HepG2 (cell line): ENCODE measurements around the gene MAFB. TPM values are rescaled to one million over a fixed set of nuclear protein-coding genes. Genes with fewer than 3 reads are reported as not detected.

Experiments used
- ATAC-seq: fragments of 200-7000 bp; cut with Tn5 transposase; 3 replicates; pipeline ENCODE4 v1.9.1; 2020; ENCODE audit warnings: mild to moderate bottlenecking, moderate library complexity
- BruUV-seq: library from RNA; stranded (reverse); fragments of 400-500 nt; replicated peaks from 2 replicates; lab custom pipeline; 2021; lab: Mats Ljungman, UMichigan
- CTCF ChIA-PET: fragments of 300-600 bp; formaldehyde crosslinking; extraction: SDS; loops from one replicate; lab custom pipeline; 2021; ENCODE audit warnings: low total read pairs, inconsistent platforms, low intra/inter-chr PET ratio; lab: Yijun Ruan, JAX
- POLR2A ChIA-PET: fragments of 350-600 bp; sonication (Branson Sonifier 250); formaldehyde crosslinking; loops from one replicate; lab custom pipeline; 2020; ENCODE audit warnings: antibody characterized with exemption, inconsistent platforms; lab: Yijun Ruan, JAX
- DNase-seq: peaks from one replicate; pipeline ENCODE4 v3.0.0-alpha.2; 2015; ENCODE audit warnings: low spot score
- FAIRE-seq: peaks from 3 replicates; lab custom pipeline; 2011; peaks lifted over from hg19 to GRCh38; lab: Jason Lieb, UNC
- H2AFZ ChIP-seq: one replicate; pipeline ENCODE4 v1.6.1; 2011; ENCODE audit warnings: low read length, inconsistent platforms
- H3K27ac ChIP-seq: fragments of 300-600 bp; 3 replicates; pipeline ENCODE4 v1.8.0; 2011; ENCODE audit warnings: mixed run types, mild to moderate bottlenecking, mixed read lengths, low read length, inconsistent platforms; ENCODE audit not compliant: insufficient read depth; ENCODE audit errors: extremely low read length
- H3K27me3 ChIP-seq, 2 experiments: fragments of 200-600 bp in 1 of 2; 2 replicates in 1 of 2; 3 replicates in 1 of 2; pipeline versions ENCODE4 v1.6.0 to v1.8.0; 2011; ENCODE audit warnings: low read length in 2 of 2, mild to moderate bottlenecking in 2 of 2, moderate library complexity in 2 of 2, inconsistent platforms in 1 of 2; ENCODE audit not compliant: insufficient read depth in 2 of 2, control insufficient read depth in 1 of 2
- H3K36me3 ChIP-seq, 2 experiments: fragments of 200-600 bp in 1 of 2; replicated peaks in 1 of 2; 2 replicates in 1 of 2; 3 replicates in 1 of 2; pipeline versions ENCODE4 v1.5.1 to v1.8.0; 2011; ENCODE audit warnings: low read length in 2 of 2, inconsistent platforms in 1 of 2; ENCODE audit not compliant: insufficient read depth in 2 of 2, control insufficient read depth in 1 of 2
- H3K4me1 ChIP-seq: 2 replicates; pipeline ENCODE4 v1.5.1; 2012; ENCODE audit warnings: low read length, inconsistent platforms; ENCODE audit not compliant: insufficient read depth
- H3K4me2 ChIP-seq: 2 replicates; pipeline ENCODE4 v1.6.0; 2011; ENCODE audit warnings: low read depth, low read length, inconsistent platforms
- H3K4me3 ChIP-seq, 3 experiments: fragments of 200-600 bp in 1 of 3; sonication (generic), shearing (Covaris generic) in 1 of 3; replicated peaks in 1 of 3; 2 replicates each; pipeline ENCODE4 v1.5.1; 2011 to 2016; ENCODE audit warnings: low read length in 3 of 3, inconsistent platforms in 2 of 3, low read depth in 2 of 3, mild to moderate bottlenecking in 2 of 3, control low read depth in 1 of 3, mixed read lengths in 1 of 3; ENCODE audit not compliant: insufficient read depth in 1 of 3
- H3K79me2 ChIP-seq: one replicate; pipeline ENCODE4 v1.6.1; 2011; ENCODE audit warnings: low read length, inconsistent platforms; ENCODE audit not compliant: insufficient read depth
- H3K9ac ChIP-seq: 2 replicates; pipeline ENCODE4 v1.6.0; 2011; ENCODE audit warnings: mild to moderate bottlenecking, low read depth, low read length, inconsistent platforms; ENCODE audit not compliant: insufficient read depth
- H3K9me3 ChIP-seq: 2 replicates; pipeline ENCODE4 v1.5.1; 2012; ENCODE audit warnings: mild to moderate bottlenecking, low read length
- H4K20me1 ChIP-seq: 2 replicates; pipeline ENCODE4 v1.6.0; 2011; ENCODE audit warnings: inconsistent platforms, mild to moderate bottlenecking, low read length, moderate library complexity; ENCODE audit not compliant: insufficient read depth
- ATF7-NPFF ChIP-seq: sonication (generic); formaldehyde crosslinking; IDR thresholded peaks from 2 replicates; pipeline ENCODE4 v1.8.1; 2023; ENCODE audit warnings: mild to moderate bottlenecking, low read depth, missing genetic modification reagents, moderate library complexity
- MYC ChIP-seq: sonication (generic); formaldehyde crosslinking; IDR thresholded peaks from 2 replicates; pipeline ENCODE4 v1.9.0; 2021; ENCODE audit warnings: missing genetic modification reagents, borderline replicate concordance
- RELA ChIP-seq: sonication (generic); formaldehyde crosslinking; IDR thresholded peaks from 2 replicates; pipeline ENCODE4 v1.4.0; 2020; ENCODE audit warnings: missing genetic modification reagents
- RNF2 ChIP-seq: fragments of 450-650 bp; conservative IDR thresholded peaks from 2 replicates; pipeline ENCODE4 v1.6.1; 2016; ENCODE audit warnings: low read depth
- TBP ChIP-seq: sonication (generic); formaldehyde crosslinking; IDR thresholded peaks from 2 replicates; pipeline ENCODE4 v1.5.0; 2020; ENCODE audit warnings: missing genetic modification reagents
- ZNF549 ChIP-seq: sonication (generic); formaldehyde crosslinking; IDR thresholded peaks from 2 replicates; pipeline ENCODE4 v1.5.0; 2020; ENCODE audit warnings: missing genetic modification reagents
- WGBS: methylation state at CpG from one replicate; pipeline ENCODE4 v1.1.6; 2017; ENCODE audit warnings: low lambda C conversion rate; 5-methylcytosine and 5-hydroxymethylcytosine counted together
- in situ Hi-C: cut with HindIII; loops from 2 replicates; pipeline ENCODE4 v1.10.0; 2017; ENCODE audit warnings: low pct_unique_long_range_greater_than_20kb; ENCODE audit not compliant: extremely low pct_ligation_motif_present
- intact Hi-C: fragments of 100-400 bp; cut with micrococcal nuclease; formaldehyde crosslinking; loops from one replicate; pipeline ENCODE4 v1.10.0; 2022; ENCODE audit not compliant: unreplicated experiment
- polyA plus RNA-seq, 8 experiments: library from polyadenylated mRNA; depleted of rRNA in 3 of 8; stranded (reverse) in 7 of 8; unstranded in 1 of 8; fragments of >200 nt; fragmentation: Illumina TruSeq in 4 of 8; extraction: Trizol in 4 of 8; gene quantifications; 2 replicates each; pipeline versions ENCODE4 v1.2.1 to v1.2.3, GENCODE V29; 2011 to 2016; ENCODE audit warnings: low read depth in 4 of 8, missing spikeins in 1 of 8, mixed read lengths in 1 of 8; ENCODE audit not compliant: insufficient read depth in 1 of 8
- total RNA-seq, 5 experiments: library from RNA; depleted of rRNA; stranded (reverse); fragments of >200 nt; fragmentation: Illumina TruSeq; extraction: Trizol; gene quantifications; 2 replicates each; pipeline ENCODE4 v1.2.3, GENCODE V29; 2016; ENCODE audit warnings: low read depth in 1 of 5
- TF ChIP-seq, protein P1 (sequence below): fragments of 450-650 bp; IDR thresholded peaks from 2 replicates; pipeline ENCODE4 v1.6.1; 2016
- TF ChIP-seq, protein P2 (sequence below): sonication (generic); formaldehyde crosslinking; IDR thresholded peaks from 2 replicates; pipeline ENCODE4 v1.4.0; 2020; ENCODE audit warnings: missing genetic modification reagents, borderline replicate concordance
- TF ChIP-seq, protein P3 (sequence below): sonication (generic); formaldehyde crosslinking; IDR thresholded peaks from 2 replicates; pipeline ENCODE4 v1.4.0; 2020; ENCODE audit warnings: missing genetic modification reagents

Gene MAFB
- total and polyA plus RNA-seq, 2 of the 13 experiments (the other 11 are each of a cell fraction or from before 2014, with no cell fraction given) = 0.08 to 0.11 TPM

DNA sequence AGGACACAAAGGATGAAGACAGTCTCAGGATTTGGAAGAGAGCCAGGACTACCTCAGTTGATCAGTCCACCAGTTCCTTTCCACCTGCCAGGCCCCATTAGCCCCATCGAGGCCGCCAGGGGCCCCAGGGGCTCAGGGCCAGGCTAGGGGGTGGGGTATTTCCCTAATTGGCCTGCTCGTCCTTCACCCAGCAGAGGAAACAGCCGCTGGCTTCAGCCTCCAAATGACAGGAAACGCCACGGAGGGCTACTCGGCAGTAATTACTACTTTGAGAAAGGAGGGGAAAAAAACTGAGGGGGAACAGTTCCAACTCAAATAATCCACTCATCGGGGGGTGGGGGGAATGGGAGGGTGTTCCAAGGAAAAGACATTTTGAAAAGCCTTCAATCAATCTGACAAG lies 42.7 kb downstream of the MAFB start (continued):
- no peak for TF ChIP-seq TBP (CRISPR knock-in tag)

DNA sequence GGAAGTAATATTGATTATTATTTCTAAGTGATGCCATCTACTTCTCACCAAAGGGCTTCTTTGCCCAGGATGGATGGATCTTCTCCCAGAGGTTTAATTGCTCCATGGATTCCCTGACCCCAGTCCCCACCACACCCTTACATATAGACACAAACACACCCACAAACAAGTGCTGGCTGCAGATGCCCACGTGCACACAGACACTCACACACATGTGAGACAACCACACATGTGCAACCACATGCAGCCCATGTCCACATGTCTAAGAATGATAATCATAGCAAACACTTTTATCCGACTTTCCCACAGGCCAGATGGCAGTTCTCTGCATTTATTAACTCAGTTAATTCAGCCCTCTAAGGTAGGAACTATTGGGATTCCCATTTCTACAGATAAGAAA lies 44.2 kb downstream of the MAFB start:
- Histone ChIP-seq H3K27ac (no peak overlapping the region), H2AFZ (no peak overlapping the region), H4K20me1 (no peaks in the 10 kb centered on the region), H3K27me3 (no peaks in the 10 kb centered on the region; a peak in 1 of 5 replicates), H3K79me2 (no peaks in the 10 kb centered on the region), H3K4me2 (no peak overlapping the region), H3K4me1 (peaks cover 9% of the 10 kb centered on the region; the same call in 1 of the 2 replicates), H3K9ac (no peak overlapping the region), H3K36me3 (no peaks in the 10 kb centered on the region), H3K9me3 (no peaks in the 10 kb centered on the region), H3K4me3 (no peak overlapping the region)
- FAIRE-seq (no peak), ATAC-seq (no peak), DNase-seq (no peak)
- POLR2A ChIA-PET = no interaction called here
- 19% methylated on average over 2 of the region's 2 CpGs for WGBS
- in situ Hi-C loops (no loop called here), intact Hi-C loops (no loop called here)
- TF ChIP-seq MYC (CRISPR knock-in tag) = no peak
- TF ChIP-seq, protein P1, sequence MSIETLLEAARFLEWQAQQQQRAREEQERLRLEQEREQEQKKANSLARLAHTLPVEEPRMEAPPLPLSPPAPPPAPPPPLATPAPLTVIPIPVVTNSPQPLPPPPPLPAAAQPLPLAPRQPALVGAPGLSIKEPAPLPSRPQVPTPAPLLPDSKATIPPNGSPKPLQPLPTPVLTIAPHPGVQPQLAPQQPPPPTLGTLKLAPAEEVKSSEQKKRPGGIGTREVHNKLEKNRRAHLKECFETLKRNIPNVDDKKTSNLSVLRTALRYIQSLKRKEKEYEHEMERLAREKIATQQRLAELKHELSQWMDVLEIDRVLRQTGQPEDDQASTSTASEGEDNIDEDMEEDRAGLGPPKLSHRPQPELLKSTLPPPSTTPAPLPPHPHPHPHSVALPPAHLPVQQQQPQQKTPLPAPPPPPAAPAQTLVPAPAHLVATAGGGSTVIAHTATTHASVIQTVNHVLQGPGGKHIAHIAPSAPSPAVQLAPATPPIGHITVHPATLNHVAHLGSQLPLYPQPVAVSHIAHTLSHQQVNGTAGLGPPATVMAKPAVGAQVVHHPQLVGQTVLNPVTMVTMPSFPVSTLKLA = peak; percentile 97
- CTCF ChIA-PET = no interaction called here
- BruUV-seq = no TSS peak

DNA sequence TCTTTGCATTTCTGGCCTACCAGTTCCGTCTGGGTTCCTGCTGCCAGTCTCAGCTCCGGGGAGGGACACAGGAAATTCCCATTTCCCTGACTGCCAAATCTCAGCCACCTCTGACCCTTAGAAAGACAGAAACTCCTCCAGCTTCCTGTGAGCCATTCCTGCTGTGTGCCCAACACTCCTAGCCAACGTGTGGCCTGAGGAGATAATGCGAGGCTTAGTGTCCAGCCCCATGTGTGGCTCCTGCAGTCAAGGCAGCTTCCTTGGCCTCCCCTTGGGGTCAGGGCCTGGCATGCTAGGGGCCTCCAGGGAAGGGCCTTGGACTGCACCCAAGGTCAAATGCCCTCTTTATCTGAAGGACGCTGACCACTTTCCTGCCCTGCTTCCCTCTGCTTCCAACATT lies 45.1 kb downstream of the MAFB start:
- ATAC-seq = no peak
- POLR2A ChIA-PET = no interaction called here
- Histone ChIP-seq H3K36me3 (no peaks in the 10 kb centered on the region), H3K4me3 (no peak overlapping the region), H4K20me1 (no peaks in the 10 kb centered on the region), H3K4me2 (no peak overlapping the region), H3K4me1 (peaks cover 8% of the 10 kb centered on the region; the same call in 1 of the 2 replicates), H3K27ac (no peak overlapping the region), H3K79me2 (no peaks in the 10 kb centered on the region), H2AFZ (no peak overlapping the region), H3K27me3 (no peaks in the 10 kb centered on the region; a peak in 1 of 5 replicates), H3K9me3 (no peaks in the 10 kb centered on the region), H3K9ac (no peak overlapping the region)
- 8% methylated on average over 4 of the region's 5 CpGs for WGBS
- DNase-seq = no peak
- FAIRE-seq = no peak
- BruUV-seq = no TSS peak
- CTCF ChIA-PET = no interaction called here
- intact Hi-C loops (no loop called here), in situ Hi-C loops (no loop called here)
- TF ChIP-seq ZNF549 (CRISPR knock-in tag) (no peak), ATF7-NPFF (no peak), RNF2 (no peak), RELA (CRISPR knock-in tag) (no peak)
- TF ChIP-seq, protein P2, sequence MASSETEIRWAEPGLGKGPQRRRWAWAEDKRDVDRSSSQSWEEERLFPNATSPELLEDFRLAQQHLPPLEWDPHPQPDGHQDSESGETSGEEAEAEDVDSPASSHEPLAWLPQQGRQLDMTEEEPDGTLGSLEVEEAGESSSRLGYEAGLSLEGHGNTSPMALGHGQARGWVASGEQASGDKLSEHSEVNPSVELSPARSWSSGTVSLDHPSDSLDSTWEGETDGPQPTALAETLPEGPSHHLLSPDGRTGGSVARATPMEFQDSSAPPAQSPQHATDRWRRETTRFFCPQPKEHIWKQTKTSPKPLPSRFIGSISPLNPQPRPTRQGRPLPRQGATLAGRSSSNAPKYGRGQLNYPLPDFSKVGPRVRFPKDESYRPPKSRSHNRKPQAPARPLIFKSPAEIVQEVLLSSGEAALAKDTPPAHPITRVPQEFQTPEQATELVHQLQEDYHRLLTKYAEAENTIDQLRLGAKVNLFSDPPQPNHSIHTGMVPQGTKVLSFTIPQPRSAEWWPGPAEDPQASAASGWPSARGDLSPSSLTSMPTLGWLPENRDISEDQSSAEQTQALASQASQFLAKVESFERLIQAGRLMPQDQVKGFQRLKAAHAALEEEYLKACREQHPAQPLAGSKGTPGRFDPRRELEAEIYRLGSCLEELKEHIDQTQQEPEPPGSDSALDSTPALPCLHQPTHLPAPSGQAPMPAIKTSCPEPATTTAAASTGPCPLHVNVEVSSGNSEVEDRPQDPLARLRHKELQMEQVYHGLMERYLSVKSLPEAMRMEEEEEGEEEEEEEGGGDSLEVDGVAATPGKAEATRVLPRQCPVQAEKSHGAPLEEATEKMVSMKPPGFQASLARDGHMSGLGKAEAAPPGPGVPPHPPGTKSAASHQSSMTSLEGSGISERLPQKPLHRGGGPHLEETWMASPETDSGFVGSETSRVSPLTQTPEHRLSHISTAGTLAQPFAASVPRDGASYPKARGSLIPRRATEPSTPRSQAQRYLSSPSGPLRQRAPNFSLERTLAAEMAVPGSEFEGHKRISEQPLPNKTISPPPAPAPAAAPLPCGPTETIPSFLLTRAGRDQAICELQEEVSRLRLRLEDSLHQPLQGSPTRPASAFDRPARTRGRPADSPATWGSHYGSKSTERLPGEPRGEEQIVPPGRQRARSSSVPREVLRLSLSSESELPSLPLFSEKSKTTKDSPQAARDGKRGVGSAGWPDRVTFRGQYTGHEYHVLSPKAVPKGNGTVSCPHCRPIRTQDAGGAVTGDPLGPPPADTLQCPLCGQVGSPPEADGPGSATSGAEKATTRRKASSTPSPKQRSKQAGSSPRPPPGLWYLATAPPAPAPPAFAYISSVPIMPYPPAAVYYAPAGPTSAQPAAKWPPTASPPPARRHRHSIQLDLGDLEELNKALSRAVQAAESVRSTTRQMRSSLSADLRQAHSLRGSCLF = no peak
- TF ChIP-seq, protein P3, sequence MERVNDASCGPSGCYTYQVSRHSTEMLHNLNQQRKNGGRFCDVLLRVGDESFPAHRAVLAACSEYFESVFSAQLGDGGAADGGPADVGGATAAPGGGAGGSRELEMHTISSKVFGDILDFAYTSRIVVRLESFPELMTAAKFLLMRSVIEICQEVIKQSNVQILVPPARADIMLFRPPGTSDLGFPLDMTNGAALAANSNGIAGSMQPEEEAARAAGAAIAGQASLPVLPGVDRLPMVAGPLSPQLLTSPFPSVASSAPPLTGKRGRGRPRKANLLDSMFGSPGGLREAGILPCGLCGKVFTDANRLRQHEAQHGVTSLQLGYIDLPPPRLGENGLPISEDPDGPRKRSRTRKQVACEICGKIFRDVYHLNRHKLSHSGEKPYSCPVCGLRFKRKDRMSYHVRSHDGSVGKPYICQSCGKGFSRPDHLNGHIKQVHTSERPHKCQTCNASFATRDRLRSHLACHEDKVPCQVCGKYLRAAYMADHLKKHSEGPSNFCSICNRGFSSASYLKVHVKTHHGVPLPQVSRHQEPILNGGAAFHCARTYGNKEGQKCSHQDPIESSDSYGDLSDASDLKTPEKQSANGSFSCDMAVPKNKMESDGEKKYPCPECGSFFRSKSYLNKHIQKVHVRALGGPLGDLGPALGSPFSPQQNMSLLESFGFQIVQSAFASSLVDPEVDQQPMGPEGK (CRISPR knock-in tag) = no peak
